Loucy (cell line): Measurements from ENCODE around the gene JPH3.

Source experiments
- CTCF ChIP-seq: fragments of 200-600 bp; sonication (generic); conservative IDR thresholded peaks from 2 replicates; pipeline ENCODE4 v1.5.1; 2014; ENCODE audit warnings: mild to moderate bottlenecking, antibody characterized with exemption, low read length
- EZH2phosphoT487 ChIP-seq: fragments of 200-600 bp; IDR thresholded peaks from 2 replicates; pipeline ENCODE4 v1.6.1; 2018; ENCODE audit warnings: antibody characterized with exemption, mild to moderate bottlenecking, moderate library complexity, borderline replicate concordance

- TF ChIP-seq CTCF (no peak), EZH2phosphoT487 (no peak)
Observed at GRCh38 chr16:87740441-87740840, 138.1 kb downstream of the JPH3 start.
